ENCODE results near the gene TREX2. TPM values are rescaled to one million over a fixed set of nuclear protein-coding genes. Genes with fewer than 3 reads are reported as not detected.

TREX2 gene
- total RNA-seq, 1 donor from 2014 or later: 1.4 TPM

DNA sequence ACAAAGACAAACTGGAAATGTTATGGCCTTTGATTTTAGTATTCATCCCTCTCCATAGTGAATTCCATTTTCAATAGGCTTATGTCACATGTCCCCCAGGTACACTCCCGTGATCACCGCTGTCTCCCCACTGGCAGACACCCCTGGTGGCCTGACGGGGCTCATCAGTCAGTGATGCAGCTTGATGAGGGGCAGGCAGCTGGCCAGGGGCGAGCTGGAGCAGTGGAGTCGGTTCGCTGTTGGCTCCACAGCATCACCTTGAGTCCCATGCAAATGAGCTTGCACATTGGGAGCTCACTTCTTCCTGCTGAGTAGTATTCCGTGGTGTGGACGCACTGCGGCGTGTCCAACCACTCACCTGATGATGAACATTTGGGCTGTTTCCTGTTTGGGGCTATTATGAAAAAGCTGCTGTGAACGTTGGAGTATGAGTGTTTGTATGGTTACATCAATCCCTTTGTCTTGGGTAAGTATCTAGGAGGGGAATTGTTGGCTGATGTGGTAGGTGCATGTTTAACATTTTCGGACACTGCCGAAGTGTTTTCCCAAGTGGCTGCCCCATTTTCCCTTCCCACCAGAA is 5.2 kb downstream of the TREX2 start:
- no peak for DNase-seq (ENCODE audit: extremely low read depth, low read depth, low spot score)

DNA sequence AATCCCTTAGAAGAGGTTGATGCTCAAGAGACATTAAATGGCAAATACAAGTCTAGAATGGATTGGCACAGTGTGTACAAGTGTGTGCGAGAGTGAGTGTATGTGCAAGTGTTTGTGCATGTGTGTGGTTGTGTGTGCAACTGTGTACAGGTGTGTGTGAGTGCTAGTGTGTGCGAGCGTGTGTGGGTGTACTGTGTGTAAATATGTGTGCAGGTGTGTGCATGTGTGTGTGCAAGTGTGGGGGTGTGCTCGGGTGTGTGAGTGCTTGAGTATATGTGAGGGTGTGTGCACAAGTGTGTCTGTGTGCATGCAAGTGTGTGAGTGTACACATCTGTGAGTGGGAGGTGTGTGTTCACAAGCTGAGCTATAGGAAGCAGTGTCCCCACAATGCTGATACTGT is 5.9 kb downstream of the TREX2 start:
- no peak for DNase-seq (ENCODE audit: extremely low read depth, low read depth, low spot score)

DNA sequence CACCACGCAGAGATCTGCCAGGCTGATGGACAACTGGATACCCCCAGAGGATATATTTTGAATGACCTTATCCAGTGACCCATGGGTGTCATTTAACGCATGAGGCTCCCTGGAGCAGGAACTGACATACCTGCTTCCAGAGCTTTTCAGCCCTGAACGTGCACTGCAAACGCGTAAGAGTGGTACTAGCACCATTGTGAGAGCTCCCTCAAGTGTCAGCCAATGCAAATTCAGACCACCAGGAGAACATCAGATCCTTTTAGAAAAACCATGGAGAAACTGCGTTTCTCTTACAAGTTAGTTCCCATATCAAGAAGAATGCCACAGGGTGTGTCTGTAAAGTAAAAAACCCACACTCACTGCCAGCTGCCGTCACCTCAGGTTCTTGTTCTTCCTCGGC is 7.3 kb downstream of the TREX2 start:
- no peak for DNase-seq (ENCODE audit: extremely low read depth, low read depth, low spot score)

DNA sequence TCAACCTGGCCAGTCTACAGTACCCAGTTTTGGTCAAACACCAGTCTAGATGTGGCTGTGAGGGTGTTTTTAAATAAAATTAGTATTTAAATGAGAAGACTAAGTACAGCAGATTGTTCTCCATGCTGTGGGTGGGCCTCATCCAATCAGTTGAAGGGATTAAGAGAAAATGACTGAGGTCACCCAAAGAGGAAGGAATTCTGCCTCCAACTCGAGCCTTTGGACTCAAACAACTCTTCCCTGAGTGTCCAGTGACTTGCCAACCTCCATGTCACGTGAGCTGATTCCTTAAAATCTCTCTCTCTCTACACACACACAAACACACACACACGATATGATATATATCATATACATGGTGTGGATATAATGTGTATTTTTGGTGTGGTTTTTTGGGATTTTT is 10.0 kb downstream of the TREX2 start:
- DNase-seq (ENCODE audit: extremely low read depth, low read depth, low spot score): no peak

DNA sequence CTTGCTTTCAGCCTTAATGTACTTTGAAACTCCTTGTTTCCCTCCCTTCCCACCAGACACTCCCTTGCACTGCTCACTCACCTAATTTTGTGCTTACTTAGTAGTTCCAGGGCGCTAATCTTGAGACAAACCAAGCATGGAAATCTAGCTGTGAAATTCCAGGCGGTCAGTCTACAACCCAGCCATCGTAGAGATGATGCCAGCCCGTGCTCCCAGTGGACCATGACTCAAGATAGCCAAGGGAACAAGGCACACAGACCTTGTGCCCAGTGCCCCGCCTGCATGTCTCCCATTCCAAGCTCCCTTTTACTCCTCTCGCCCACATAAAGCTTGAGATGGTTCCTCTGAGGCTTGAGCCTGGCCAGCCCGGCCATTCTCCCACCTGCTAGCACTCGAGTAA is 11.1 kb downstream of the TREX2 start:
- DNase-seq (ENCODE audit: extremely low read depth, low read depth, low spot score): no peak

DNA sequence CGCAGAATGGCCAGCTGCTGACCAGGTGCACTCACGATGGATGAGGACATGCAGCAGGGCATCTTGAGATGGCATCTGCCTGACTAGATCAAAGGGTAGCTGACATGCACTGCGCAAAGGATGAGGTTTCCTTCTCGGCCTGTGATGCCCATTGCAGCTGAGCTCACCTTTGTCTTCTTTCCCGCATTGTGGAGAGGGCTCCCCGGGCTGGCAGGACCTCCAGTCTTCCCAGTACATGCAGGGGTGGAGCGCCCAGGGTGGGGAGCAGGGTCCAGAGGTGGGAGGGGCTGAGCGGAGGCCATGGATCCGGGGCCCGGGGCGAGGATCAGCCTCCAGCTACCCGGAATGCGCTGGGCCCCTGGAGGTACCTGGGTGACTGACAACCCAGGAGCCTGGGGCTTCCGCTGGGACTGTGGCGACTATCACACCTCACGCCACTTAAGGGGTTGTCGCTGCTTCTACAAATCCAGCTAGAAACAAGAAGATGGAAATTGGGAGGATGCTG is 12.0 kb downstream of the TREX2 start:
- no peak for DNase-seq (ENCODE audit: extremely low read depth, low read depth, low spot score)

DNA sequence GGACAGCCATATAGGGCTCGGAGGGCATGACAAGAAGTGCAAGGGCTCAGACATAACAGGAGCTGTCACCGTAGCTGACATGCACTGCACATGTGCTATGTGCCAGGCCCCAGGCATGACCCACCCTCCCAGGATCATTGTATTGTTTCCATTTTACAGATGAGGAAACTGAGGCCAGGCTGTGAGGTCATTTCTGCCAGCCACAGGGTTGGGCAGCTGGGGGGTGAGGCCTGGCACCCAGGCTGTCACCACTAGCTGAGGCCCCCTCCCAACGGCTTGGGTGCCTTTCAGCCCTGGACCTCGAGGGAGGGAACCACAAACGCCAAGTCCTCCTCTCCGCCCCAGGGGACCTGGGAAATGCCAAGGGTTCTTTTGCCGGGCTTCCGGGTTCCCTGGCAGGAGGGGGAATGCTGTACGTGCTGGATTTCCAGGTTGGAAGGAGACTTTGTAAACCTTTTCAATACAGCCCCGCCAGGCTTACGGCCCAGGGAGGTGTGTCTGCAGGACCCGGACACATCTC is 12.6 kb downstream of the TREX2 start:
- DNase-seq (ENCODE audit: extremely low read depth, low read depth, low spot score): no peak

DNA sequence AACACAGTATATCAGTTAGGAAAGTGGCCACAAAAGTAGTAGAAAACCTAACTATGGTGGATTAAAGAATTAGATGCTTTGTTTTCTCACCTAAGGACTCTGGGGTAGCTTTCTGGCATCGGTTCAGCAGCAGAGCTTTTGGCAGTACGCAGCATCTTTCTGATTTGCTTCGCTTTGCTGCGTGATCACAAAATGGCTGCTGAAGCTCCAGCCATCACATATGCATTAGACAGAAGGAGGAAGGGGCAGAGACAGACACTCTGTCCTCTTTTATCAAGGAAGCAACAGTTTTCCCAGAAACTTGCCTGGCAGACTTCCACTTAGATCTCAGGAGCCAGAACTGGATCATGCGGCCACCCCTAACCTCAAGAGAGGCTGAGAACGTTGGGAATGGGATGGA is 15.1 kb downstream of the TREX2 start:
- no peak for DNase-seq (ENCODE audit: extremely low read depth, low read depth, low spot score)

DNA sequence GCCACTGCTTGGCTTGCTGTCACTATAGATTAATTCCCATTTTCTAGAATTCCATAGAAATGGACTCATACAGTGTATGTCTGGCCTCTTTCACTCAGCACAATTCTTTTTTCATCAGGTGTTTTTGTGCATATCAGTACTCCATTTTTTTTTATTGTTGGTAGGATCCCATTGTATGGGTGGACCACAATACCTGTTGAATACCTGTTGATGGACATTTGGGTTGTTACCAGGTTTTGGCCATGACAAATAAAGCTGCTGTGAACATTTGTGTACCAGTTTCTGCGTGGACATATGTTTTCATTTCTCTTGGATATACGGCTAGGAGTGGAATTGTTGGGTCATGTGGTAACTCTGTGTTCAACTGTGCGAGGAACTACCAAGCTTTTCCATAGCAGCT is 19.7 kb downstream of the TREX2 start:
- DNase-seq (ENCODE audit: extremely low read depth, low read depth, low spot score): no peak

DNA sequence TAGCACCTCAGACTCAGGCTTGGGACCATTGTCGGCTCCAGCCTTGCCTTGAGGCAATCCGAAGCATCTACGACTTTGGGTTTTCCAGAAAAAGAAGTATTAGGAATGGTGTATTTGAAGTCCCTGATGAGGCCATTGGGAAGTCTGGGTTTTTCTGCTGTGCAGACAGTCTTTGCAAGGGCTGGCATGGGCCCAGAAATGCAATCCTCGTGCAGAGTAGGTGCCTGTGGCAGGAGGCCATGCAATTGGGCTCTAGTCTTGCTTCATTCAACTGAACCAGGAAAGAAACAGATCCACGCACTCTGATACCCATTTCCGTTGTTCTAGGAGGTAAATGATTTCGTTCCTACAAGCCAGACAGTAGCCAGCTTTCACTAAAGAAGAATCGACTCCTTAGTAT is 22.2 kb downstream of the TREX2 start:
- no peak for DNase-seq (ENCODE audit: extremely low read depth, low read depth, low spot score)

DNA sequence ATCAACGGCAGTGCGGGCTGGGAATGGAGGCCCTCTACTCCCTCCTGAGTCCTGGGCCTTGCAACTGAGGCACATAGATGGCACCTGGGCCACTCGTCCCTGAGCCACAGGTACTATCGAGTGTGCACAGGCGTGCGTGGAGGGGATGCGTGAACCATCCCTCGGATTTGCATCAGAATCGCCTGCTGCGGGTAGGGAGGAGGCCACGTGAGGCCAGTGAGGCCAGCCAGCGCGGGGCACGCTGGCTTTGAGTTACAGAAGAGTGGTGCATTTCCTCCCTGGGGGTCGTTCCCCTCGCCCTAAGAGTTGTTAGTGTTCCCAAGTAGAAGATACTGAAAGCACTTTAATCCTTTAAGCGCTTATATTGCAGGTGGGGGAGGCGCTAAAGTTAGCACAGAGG is 24.0 kb downstream of the TREX2 start:
- no peak for DNase-seq (ENCODE audit: extremely low read depth, low read depth, low spot score)

DNA sequence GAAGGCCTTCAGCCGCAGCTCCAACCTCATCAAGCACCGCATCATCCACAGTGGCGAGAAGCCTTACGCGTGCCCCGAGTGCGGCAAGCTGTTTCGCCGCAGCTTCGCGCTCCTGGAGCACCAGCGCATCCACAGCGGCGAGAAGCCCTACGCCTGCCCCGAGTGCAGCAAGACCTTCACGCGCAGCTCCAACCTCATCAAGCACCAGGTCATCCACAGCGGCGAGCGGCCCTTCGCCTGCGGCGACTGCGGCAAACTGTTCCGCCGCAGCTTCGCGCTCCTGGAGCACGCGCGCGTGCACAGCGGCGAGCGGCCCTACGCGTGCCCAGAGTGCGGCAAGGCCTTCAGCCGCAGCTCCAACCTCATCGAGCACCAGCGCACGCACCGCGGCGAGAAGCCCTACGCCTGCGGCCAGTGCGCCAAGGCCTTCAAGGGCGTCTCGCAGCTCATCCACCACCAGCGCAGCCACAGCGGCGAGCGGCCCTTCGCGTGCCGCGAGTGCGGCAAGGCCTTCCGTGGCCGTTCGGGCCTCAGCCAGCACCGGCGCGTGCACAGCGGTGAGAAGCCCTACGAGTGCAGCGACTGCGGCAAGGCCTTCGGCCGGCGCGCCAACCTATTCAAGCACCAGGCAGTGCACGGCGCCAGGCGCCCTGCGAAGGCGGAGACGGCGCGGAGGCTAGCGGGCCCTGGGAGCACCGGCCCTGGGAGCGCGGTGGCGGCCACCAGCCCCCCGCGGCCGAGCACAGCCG is 24.8 kb downstream of the TREX2 start:
- no peak for DNase-seq (ENCODE audit: extremely low read depth, low read depth, low spot score)

DNA sequence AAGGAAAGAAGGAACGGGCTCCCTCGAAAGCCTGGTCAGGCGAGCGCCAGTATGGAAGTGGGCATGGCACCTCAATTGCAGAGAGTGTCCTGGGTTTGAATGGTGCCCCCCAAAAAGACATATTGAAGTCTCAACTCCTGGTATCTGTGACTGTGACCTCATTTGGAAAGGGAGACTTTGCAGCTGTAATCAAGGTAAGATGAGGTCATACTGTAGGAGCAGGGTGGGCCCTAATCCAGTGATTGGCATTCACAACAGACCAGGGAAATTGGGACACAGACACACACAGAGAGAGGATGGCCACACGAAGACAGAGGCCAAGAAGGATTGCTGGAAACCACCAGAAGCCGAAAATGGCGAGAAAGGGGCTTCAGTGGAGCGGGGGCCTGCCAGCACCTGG is 28.2 kb downstream of the TREX2 start:
- DNase-seq (ENCODE audit: extremely low read depth, low read depth, low spot score): no peak

DNA sequence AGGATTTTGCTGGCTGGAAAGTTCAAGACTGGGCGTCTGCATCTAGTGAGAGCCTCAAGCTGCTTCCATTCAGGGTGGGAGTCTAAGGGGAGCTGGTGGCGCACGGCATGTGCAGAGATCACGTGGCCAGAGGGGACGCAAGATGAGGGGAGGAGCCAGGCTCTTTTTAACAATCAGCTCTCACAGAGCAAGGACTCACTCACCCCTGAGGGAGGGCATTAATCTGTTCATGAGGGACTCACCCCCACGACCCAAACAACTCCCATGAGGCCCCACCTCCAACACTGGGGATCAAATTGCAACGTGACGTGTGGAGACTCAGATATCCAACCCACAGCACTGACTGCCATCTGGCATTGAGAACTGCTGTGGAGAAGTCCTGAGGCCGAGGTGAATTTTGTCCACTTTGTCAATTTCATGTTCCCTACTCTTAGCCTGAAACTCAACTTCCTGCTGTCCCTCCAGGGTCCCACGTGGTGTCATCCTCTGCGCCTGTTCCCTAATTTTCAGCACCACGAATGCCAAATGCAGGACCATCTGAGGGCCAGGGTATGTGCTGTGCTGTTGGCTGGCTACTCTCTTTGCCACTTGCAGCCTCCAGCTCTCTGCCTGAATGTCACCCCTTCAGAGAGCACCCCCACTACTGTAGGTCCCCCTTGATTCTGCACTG is 28.9 kb downstream of the TREX2 start:
- no peak for DNase-seq (ENCODE audit: extremely low read depth, low read depth, low spot score)

DNA sequence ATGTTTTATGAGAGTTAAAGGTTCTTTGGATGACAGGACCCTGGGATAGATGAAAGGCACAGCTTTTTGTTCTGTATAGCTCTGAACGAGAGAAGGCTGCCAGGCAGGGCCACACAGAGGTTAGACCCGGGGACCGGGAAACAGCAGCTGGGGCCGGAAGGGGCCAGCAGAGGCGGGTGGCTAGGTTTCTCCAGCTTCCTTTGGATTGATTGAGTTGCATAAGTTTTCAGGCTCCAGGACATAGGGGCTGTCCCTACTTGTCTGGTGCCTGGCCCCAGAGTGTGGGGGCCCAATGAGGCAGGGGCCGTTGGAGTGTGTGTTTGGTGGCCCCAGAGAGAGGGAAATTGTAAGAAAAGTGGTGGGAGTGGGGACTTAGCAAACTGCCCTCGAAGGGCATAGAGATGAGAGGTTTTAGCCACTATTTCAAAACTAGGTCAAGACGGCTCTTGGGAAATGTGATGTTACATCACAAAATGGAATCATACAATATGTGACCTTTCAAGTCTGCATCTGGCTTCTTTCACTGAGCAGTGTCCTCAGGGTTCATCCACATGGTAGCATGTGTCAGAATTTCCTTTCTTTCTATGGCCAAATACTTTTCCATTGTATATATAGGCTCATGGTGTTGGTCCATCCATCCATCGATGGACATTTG is 30.9 kb downstream of the TREX2 start:
- DNase-seq (ENCODE audit: extremely low read depth, low read depth, low spot score): no peak

DNA sequence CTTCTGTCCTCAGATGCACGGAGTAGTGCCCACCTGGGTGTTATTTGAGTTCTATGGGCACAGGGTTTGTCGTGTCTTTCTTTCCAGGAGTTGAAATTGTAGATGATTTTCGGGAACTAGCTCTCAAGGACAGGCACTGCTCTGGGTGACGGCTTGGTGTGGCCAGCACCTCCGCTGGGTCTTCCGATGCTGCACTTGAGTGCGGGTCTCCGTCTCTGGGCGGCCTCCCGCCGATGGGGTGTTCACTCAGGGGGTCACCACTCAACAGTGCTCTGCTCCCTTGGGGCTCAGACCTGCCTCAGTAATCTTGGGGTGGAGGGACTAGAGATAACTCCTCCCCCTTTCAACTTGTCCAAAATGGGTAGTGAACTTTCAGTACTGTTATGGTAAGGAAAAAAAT is 32.1 kb downstream of the TREX2 start:
- no peak for DNase-seq (ENCODE audit: extremely low read depth, low read depth, low spot score)

DNA sequence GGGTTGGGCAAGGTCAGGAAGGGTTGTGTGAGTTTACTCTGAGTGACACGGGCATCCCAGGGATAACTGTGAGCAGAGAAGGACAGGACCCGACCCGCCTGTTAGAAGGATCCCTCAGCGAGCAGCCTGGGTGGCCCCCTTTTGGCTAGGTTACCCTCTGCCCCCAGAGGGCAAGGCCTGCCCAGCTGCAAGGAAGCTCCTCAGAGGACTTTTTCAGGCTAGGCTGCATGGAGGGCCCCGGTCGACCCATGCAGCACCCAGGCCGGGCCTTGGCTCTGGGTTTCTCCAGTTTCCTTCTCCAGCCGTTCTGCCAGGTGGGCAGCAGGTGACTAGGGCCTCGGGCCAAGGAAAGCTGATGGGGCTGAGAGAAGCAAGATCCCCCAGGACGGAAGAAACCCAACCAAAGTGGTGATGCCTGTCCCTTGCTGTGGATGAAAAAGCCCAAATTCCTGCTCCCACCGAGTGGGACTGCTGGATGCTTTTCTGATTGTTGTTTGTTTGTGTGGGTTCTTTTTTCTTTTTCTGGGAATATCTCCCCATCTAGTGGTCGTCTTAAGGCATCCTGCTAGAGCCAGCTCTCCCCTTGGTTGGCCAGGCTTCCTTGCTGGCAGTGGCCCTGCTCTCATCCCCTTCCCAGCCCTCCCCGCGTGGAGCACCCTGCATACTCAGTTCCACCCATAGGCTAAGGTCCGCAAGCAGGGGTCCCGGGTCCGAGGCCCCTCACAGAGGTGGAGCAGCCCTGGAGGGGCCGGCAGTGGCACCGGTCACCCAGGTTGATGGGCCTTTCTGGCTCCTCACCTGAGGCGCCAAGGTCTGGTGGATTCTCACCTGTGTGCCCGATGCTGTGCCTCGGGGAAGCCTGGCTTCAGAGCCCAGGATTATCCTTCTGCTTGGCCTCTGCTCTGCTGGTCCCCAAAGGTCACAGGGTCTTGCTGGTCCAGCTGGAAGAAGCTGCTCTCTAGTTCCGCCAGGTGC is 32.8 kb downstream of the TREX2 start:
- no peak for DNase-seq (ENCODE audit: extremely low read depth, low read depth, low spot score)

DNA sequence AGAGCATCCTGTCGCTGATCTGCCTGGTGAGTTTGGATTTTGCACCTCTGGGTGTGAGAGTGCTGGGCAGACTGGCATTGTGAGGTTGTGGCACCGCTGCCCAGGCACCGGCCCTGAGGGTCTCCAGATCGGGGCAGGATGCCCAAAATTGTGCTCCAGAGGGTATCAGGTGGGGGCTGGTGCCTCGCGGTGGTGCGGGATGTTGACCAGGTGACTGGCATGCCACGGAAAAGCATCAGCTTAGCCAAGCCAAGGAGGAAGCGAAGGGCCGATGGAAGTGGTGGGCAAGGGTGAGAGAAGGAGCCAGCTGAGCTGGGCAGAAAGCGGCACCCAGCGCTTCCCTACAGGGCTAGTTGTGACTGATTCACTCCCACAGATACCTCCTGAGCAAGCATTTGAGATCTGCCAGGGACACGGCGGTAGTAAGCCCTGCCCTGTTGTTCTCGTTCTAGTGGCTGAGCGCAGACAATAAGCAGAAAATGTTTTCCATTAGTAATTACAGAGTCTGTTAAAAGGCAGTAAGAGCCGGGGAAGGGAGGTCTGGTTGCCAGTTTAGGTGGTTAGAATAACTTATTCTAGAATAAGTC is 33.8 kb downstream of the TREX2 start:
- no peak for DNase-seq (ENCODE audit: extremely low read depth, low read depth, low spot score)

DNA sequence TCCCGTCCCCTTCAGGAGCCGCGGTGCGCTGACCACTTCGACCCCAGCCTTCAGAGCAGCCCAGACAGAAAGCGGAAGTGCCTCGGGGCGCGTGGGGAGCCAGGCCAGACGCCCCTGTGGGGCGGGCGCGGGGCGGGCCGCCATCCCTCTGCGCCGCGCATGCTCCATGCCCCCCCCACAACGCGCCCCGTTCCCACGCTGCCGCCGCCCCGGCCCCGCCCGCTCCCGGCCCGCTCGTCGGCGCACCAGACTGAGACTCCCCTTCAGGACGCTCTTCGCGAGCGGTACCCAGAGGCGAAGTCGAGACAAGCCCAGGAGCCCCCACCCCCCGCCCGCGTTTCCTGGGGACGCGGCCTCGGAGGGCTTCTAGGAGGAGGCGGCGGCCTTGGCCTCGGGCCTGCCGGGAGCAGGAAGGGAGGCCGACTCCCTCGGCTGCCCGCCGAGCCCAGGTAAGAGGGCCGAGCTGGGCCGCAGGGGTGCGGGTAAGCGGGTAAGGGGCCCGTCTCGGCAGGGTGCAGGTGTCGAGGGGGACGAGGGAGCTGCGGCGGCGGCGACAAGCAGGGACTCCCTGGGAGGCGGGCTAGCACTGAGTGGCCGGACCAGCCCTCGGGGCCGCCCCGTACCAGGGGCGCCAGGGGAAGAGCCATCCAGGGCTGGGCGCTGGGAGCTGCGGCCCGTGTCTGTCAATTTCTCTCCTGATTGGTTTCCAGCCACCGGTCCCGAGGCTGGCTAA is 34.4 kb downstream of the TREX2 start, which contains the start of gene ZFP92:
Gene ZFP92, plus strand, starts transcription at position 218 of the 733 bp plus-strand sequence. CDS start 6,851 bp downstream, outside the sequence.
- no peak for DNase-seq (ENCODE audit: extremely low read depth, low read depth, low spot score)
